ENCODE results near the gene PANX2. TPM values are rescaled to one million over a fixed set of nuclear protein-coding genes. Genes with fewer than 3 reads are reported as not detected.

Gene PANX2
- total RNA-seq, 1 donor from 2014 or later, result 1.5 TPM

DNA sequence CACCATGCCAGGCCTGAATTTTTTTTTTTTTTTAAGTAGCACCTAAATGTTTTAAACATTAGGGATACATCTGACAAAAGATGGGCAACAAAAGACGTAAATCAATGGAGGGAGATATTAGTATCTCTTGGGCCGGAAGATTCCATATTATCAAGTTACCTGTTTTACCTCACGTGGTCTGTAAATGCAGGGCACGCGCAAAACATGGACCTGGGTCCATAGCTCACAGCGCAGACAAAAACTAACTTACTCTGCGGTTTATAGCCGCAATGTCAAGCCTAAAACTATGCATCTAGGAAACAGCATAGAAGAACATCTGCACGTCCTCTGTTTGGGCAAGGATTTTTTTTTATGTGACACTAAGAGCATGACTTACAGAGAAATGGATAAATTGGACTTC, 31.5 kb upstream of the PANX2 start:
- Mint-ChIP-seq H3K27ac (ENCODE audit: unreplicated experiment) (no peak overlapping the region), H3K36me3 (ENCODE audit: unreplicated experiment) (no peaks in the 10 kb centered on the region)

DNA sequence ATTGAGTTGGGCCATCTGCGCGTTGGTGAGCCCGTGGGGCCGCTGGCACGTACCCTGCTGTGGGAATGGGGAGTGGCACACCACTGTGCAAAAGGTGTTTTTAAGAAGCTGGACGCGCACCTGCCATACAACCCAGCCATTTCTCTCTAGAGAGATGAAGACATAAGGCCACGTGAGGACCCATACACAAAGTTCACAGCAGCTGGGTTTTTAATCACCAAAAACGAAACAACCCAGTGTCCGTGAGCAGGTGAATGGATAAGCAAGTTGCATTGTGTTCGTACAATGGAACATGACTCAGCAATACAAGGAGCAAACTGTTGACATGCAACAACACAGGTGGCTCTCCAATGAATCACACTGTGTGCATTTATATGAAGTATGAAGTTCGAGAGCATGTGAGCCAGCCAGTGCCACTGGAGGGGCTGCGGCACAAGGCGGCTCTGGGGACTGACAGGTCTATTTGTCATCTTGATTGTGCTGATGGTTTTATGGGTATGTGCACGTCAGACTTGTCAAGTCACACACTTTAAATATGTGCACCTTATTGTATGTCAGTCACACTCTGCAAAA, 30.6 kb upstream of the PANX2 start:
- Mint-ChIP-seq H3K27ac (ENCODE audit: unreplicated experiment) (no peak overlapping the region), H3K36me3 (ENCODE audit: unreplicated experiment) (no peaks in the 10 kb centered on the region), H3K4me1 (ENCODE audit: unreplicated experiment) (peaks cover 18% of the 10 kb centered on the region), H3K9me3 (ENCODE audit: unreplicated experiment) (no peaks in the 10 kb centered on the region), H3K27me3 (ENCODE audit: unreplicated experiment) (peaks cover 42% of the 10 kb centered on the region), H3K4me3 (ENCODE audit: unreplicated experiment) (no peak overlapping the region)
- DNase-seq (ENCODE audit: extremely low spot score, unreplicated experiment), result no peak
- TF ChIP-seq, protein P1, sequence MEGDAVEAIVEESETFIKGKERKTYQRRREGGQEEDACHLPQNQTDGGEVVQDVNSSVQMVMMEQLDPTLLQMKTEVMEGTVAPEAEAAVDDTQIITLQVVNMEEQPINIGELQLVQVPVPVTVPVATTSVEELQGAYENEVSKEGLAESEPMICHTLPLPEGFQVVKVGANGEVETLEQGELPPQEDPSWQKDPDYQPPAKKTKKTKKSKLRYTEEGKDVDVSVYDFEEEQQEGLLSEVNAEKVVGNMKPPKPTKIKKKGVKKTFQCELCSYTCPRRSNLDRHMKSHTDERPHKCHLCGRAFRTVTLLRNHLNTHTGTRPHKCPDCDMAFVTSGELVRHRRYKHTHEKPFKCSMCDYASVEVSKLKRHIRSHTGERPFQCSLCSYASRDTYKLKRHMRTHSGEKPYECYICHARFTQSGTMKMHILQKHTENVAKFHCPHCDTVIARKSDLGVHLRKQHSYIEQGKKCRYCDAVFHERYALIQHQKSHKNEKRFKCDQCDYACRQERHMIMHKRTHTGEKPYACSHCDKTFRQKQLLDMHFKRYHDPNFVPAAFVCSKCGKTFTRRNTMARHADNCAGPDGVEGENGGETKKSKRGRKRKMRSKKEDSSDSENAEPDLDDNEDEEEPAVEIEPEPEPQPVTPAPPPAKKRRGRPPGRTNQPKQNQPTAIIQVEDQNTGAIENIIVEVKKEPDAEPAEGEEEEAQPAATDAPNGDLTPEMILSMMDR (IDR thresholded peaks at IDR 0.05), result no peak

More for the DNA sequence above, 31.5 kb upstream of the PANX2 start:
- Mint-ChIP-seq H3K27me3 (ENCODE audit: unreplicated experiment) (peaks cover 48% of the 10 kb centered on the region), H3K4me3 (ENCODE audit: unreplicated experiment) (no peak overlapping the region), H3K4me1 (ENCODE audit: unreplicated experiment) (peaks cover 18% of the 10 kb centered on the region), H3K9me3 (ENCODE audit: unreplicated experiment) (no peaks in the 10 kb centered on the region)
- TF ChIP-seq, protein P1 (IDR thresholded peaks at IDR 0.05), result no peak
- no peak for DNase-seq (ENCODE audit: extremely low spot score, unreplicated experiment)

DNA sequence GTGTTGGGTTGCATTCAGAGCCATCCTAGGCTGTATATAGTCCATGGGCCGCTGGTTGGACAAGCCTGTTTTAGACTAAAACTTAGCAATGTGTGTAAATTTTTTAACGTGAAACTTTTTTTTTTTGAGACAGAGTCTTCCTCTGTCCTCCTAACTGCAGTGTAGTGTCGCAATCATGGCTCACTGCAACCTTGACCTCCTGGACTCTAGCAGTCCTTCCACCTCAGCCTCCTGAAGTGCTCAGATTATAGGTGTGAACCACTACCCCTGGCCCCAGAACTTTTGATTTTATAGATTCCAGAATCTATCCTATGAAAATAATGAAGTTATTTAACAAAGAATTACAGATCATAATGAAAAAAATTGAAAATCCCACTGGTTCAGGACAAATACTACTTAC, 29.9 kb upstream of the PANX2 start:
- TF ChIP-seq, protein P1 (IDR thresholded peaks at IDR 0.05), result no peak
- no peaks in the 10 kb centered on the region for H3K36me3 Mint-ChIP-seq (ENCODE audit: unreplicated experiment)
- H3K27ac Mint-ChIP-seq (ENCODE audit: unreplicated experiment), result no peak overlapping the region
- no peak for DNase-seq (ENCODE audit: extremely low spot score, unreplicated experiment)
- no peak overlapping the region for H3K4me3 Mint-ChIP-seq (ENCODE audit: unreplicated experiment)
- H3K9me3 Mint-ChIP-seq (ENCODE audit: unreplicated experiment), result no peaks in the 10 kb centered on the region
- H3K4me1 Mint-ChIP-seq (ENCODE audit: unreplicated experiment), result peaks cover 22% of the 10 kb centered on the region
- H3K27me3 Mint-ChIP-seq (ENCODE audit: unreplicated experiment), result peaks cover 46% of the 10 kb centered on the region

DNA sequence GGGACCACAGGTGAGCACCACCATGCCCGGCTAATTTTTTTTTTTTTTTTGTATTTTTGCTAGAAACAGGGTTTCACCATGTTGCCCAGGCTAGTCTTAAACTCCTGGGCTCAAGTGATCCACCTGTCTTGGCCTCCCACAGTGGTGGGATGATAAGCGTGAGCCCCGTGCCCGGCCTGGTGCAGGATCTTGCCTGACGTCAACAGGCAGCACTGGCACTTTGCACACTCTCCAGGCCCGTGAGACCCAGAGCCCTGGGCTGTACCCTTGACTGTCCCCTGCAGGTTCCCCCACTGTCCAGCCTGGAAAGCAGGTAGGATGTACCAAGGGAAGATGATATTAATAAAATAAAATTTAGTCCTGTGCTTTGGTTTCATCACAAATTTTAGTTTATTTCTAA, 29.1 kb upstream of the PANX2 start:
- Mint-ChIP-seq H3K27ac (ENCODE audit: unreplicated experiment) (no peak overlapping the region), H3K4me3 (ENCODE audit: unreplicated experiment) (no peak overlapping the region), H3K4me1 (ENCODE audit: unreplicated experiment) (peaks cover 27% of the 10 kb centered on the region), H3K9me3 (ENCODE audit: unreplicated experiment) (no peaks in the 10 kb centered on the region), H3K36me3 (ENCODE audit: unreplicated experiment) (no peaks in the 10 kb centered on the region), H3K27me3 (ENCODE audit: unreplicated experiment) (peaks cover 48% of the 10 kb centered on the region)
- TF ChIP-seq, protein P1 (IDR thresholded peaks at IDR 0.05), result no peak
- DNase-seq (ENCODE audit: extremely low spot score, unreplicated experiment), result no peak

DNA sequence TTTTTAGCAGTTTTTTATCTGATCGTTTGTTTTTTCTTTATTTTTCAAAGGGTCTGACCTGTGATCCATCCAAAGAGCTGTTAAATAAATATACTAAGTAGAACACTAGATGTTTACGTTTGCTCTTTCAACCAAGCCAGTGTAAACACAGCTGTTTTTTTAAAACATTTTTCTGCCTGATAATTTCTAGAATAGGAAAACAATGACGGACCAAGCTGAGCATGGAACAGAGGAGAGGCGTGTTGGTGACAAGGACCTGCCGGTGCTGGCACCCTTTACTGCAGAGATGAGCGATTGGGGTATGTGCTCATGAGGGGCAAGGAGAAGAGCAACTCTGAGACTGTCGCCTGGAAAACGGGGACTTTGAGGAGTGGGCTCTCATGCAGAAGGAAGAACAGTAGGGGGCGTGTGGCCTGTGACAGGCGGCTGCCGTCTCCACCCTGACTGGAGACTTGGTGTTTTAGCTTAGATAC, 28.6 kb upstream of the PANX2 start:
- Mint-ChIP-seq H3K36me3 (ENCODE audit: unreplicated experiment) (no peaks in the 10 kb centered on the region), H3K4me1 (ENCODE audit: unreplicated experiment) (peaks cover 26% of the 10 kb centered on the region), H3K27ac (ENCODE audit: unreplicated experiment) (no peak overlapping the region), H3K9me3 (ENCODE audit: unreplicated experiment) (no peaks in the 10 kb centered on the region), H3K4me3 (ENCODE audit: unreplicated experiment) (no peak overlapping the region), H3K27me3 (ENCODE audit: unreplicated experiment) (peaks cover 48% of the 10 kb centered on the region)
- TF ChIP-seq, protein P1 (IDR thresholded peaks at IDR 0.05), result peak; percentile 33
- DNase-seq (ENCODE audit: extremely low spot score, unreplicated experiment), result no peak
